Thyroid gland (tissue), 4 donors: ENCODE measurements around the gene DENND2C. TPM values are rescaled to one million over a fixed set of nuclear protein-coding genes. Genes with fewer than 3 reads are reported as not detected.

Experiments used
- DNase-seq, 2 donors: peaks; one replicate each; pipeline ENCODE4 v3.0.0-alpha.2; 2019
- H3K27ac ChIP-seq, 3 donors: fragments of 200-600 bp; sonication (generic); 1 replicate in 2 of 3; 2 replicates in 1 of 3; pipeline ENCODE4 v1.5.1; 2016 to 2019; ENCODE audit warnings: mild to moderate bottlenecking in 1 of 3, moderate library complexity in 1 of 3
- H3K27me3 ChIP-seq: fragments of 200-600 bp; sonication (generic); one replicate; pipeline ENCODE4 v1.5.1; 2019
- H3K36me3 ChIP-seq, 2 donors: fragments of 200-600 bp; sonication (generic); one replicate each; pipeline ENCODE4 v1.5.1; 2016 to 2019
- H3K4me1 ChIP-seq, 2 donors: fragments of 200-600 bp; sonication (generic); one replicate each; pipeline ENCODE4 v1.5.1; 2017 to 2019
- H3K4me3 ChIP-seq, 3 donors: fragments of 200-600 bp; sonication (generic); replicated peaks in 1 of 3; 1 replicate in 2 of 3; 2 replicates in 1 of 3; pipeline ENCODE4 v1.5.1; 2016; ENCODE audit warnings: mild to moderate bottlenecking in 1 of 3
- H3K9me3 ChIP-seq: fragments of 200-600 bp; sonication (generic); one replicate; pipeline ENCODE4 v1.5.1; 2017
- CTCF ChIP-seq, 6 experiments: fragments of 200-600 bp in 3 of 6; fragments of 450-650 bp in 3 of 6; sonication (generic) in 3 of 6; IDR thresholded peaks; one replicate each; pipeline ENCODE4 v1.5.1; 2016 to 2019; ENCODE audit warnings: antibody characterized with exemption in 6 of 6, mild to moderate bottlenecking in 2 of 6, inconsistent platforms in 1 of 6, moderate library complexity in 1 of 6
- POLR2A ChIP-seq, 2 donors: fragments of 450-650 bp; IDR thresholded peaks; one replicate each; pipeline ENCODE4 v1.6.1; 2017; ENCODE audit warnings: antibody characterized with exemption in 2 of 2, mild to moderate bottlenecking in 2 of 2, moderate library complexity in 1 of 2
- WGBS, 2 donors: methylation state at CpG; one replicate each; pipeline ENCODE4 v1.1.5; 2017; 5-methylcytosine and 5-hydroxymethylcytosine counted together
- intact Hi-C: fragments of 100-400 bp; cut with DNase I; formaldehyde crosslinking; loops from one replicate; pipeline ENCODE4 v1.15.1; 2023
- total RNA-seq, 4 donors: library from RNA; depleted of rRNA; stranded (reverse); fragments of >200 nt; gene quantifications; one replicate each; pipeline ENCODE4 v1.2.3, GENCODE V29; 2016

Gene DENND2C
- total RNA-seq, 4 donors from 2014 or later: 2.6 to 3.9 (median 3.8) TPM

- H3K27ac ChIP-seq: no peak overlapping the region
- H3K36me3 ChIP-seq: no peaks in the 10 kb centered on the region
- no peaks in the 10 kb centered on the region for H3K4me1 ChIP-seq
- TF ChIP-seq POLR2A (IDR thresholded peaks at IDR 0.05): no peak
- no peak for TF ChIP-seq CTCF (IDR thresholded peaks at IDR 0.05)
- H3K4me3 ChIP-seq: no peak overlapping the region
- H3K9me3 ChIP-seq: no peaks in the 10 kb centered on the region
- H3K27me3 ChIP-seq: no peaks in the 10 kb centered on the region
- 67 to 68% methylated on average over 3 of the region's 3 CpGs for WGBS, 2 donors
- no peak for DNase-seq
- intact Hi-C loops: no loop called here
These were observed 30.9 kb downstream of the DENND2C start for GRCh38 chr1:114638910-114639309.

- no peaks in the 10 kb centered on the region for H3K4me1 ChIP-seq
- no peaks in the 10 kb centered on the region for H3K36me3 ChIP-seq
- intact Hi-C loops: no loop called here
- H3K27me3 ChIP-seq: no peaks in the 10 kb centered on the region
- H3K9me3 ChIP-seq: no peaks in the 10 kb centered on the region
- no peak for DNase-seq
- no peak for TF ChIP-seq CTCF (IDR thresholded peaks at IDR 0.05)
- no peak for TF ChIP-seq POLR2A (IDR thresholded peaks at IDR 0.05)
- no peak overlapping the region for H3K27ac ChIP-seq
- no peak overlapping the region for H3K4me3 ChIP-seq
These were observed 37.4 kb downstream of the DENND2C start for GRCh38 chr1:114632427-114632826.

DNA sequence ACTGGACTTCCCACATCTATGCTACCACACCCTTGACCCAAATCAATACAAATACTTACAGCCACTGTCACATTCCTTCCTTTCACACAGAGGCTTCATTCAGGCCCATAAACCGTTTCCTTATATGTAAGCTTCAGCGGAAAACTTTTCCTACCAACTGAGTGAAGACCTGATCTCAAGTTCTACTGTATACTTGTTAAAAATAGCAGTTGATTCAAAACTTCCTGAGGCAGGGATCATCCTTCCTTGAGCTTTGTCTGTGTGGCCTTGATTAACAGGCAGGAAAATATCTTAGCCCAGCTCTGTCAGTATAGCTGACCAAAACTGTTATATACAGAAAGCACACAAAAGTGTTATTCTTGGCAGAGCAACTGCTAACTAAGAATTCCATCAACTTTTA is 42.7 kb downstream of the DENND2C start:
- Histone ChIP-seq H3K36me3 (no peaks in the 10 kb centered on the region), H3K27me3 (no peaks in the 10 kb centered on the region), H3K4me3 (no peak overlapping the region), H3K4me1 (no peaks in the 10 kb centered on the region), H3K9me3 (no peaks in the 10 kb centered on the region), H3K27ac (no peak overlapping the region)
- intact Hi-C loops: no loop called here
- DNase-seq: no peak
- TF ChIP-seq POLR2A (IDR thresholded peaks at IDR 0.05) (no peak), CTCF (IDR thresholded peaks at IDR 0.05) (no peak)
- WGBS, 2 donors: 37 to 44% methylated on average over 2 of the region's 2 CpGs

- H3K9me3 ChIP-seq: no peaks in the 10 kb centered on the region
- H3K4me3 ChIP-seq: no peak overlapping the region
- intact Hi-C loops: no loop called here
- no peak for DNase-seq
- 97 to 98% methylated on average over 5 of the region's 5 CpGs for WGBS, 2 donors
- no peaks in the 10 kb centered on the region for H3K36me3 ChIP-seq
- TF ChIP-seq CTCF (IDR thresholded peaks at IDR 0.05): no peak
- TF ChIP-seq POLR2A (IDR thresholded peaks at IDR 0.05): no peak
- H3K27me3 ChIP-seq: no peaks in the 10 kb centered on the region
- no peaks in the 10 kb centered on the region for H3K4me1 ChIP-seq
- H3K27ac ChIP-seq: no peak overlapping the region
These were observed 46.5 kb downstream of the DENND2C start for GRCh38 chr1:114623364-114623763.

DNA sequence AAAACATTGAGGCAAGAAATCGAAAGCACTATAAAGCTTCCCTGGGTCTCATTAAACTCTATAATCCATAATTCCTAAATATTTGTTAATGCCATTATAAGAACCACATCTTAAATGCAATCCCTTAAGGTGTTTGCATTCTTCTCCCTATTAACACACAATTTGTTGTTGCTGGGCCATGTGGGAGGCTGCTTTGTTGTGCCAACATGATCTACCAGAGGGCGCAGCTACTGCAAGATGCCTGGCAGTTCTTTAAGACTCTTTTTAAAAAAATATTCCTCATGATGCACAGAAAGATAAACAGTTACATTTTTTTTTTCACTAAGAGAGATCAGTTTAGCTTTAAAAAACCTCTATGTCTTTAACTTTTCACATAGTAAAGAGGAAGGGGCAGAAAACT is 49.4 kb downstream of the DENND2C start:
- intact Hi-C loops: no loop called here
- no peak for DNase-seq
- H3K4me1 ChIP-seq: no peaks in the 10 kb centered on the region
- no peaks in the 10 kb centered on the region for H3K36me3 ChIP-seq
- no peak for TF ChIP-seq POLR2A (IDR thresholded peaks at IDR 0.05)
- TF ChIP-seq CTCF (IDR thresholded peaks at IDR 0.05): no peak
- 94 to 95% methylated on average over 2 of the region's 2 CpGs for WGBS, 2 donors
- no peak overlapping the region for H3K4me3 ChIP-seq
- no peaks in the 10 kb centered on the region for H3K27me3 ChIP-seq
- no peak overlapping the region for H3K27ac ChIP-seq
- no peaks in the 10 kb centered on the region for H3K9me3 ChIP-seq
